ENCODE results near the gene SAMD14. TPM values are rescaled to one million over a fixed set of nuclear protein-coding genes. Genes with fewer than 3 reads are reported as not detected.

SAMD14 gene
- total and polyA plus RNA-seq, 7 donors, result 0.55 to 2.7 (median 1.0) TPM

GRCh38 chr17:50112694-50113093 lies 17.3 kb downstream of the SAMD14 start:
- Histone ChIP-seq H3K4me3 (no peak overlapping the region), H3K27ac (peak overlapping the region; percentile 98), H3K36me3 (ENCODE audit: insufficient read depth in 1 of 2, low read depth in 1 of 2) (peaks cover 0 to 26% of the 10 kb centered on the region in 2 donors), H3K27me3 (ENCODE audit: insufficient read depth in 3 of 3, low read length in 2 of 3) (no peaks in the 10 kb centered on the region), H3K9me3 (no peaks in the 10 kb centered on the region), H3K4me1 (peaks cover 39% of the 10 kb centered on the region)
- DNase-seq (peak in 1 of 2 donors; percentile 76), ATAC-seq (peak; percentile 31 to 56 (median 50))
- TF ChIP-seq CTCF (IDR thresholded peaks at IDR 0.05), result peak; percentile 21
- 19 to 38% (median 28%) methylated on average over 13 to 17 of the region's 17 CpGs for WGBS, 3 donors
- intact Hi-C loops (cut with DNase I), result loop anchor here in 1 of 2 donors (5.0 kb wide), 1 partner anchor 35 kb away; no protein-coding TSS in a partner anchor

GRCh38 chr17:50111673-50112655 lies 18.0 kb downstream of the SAMD14 start:
- H3K27me3 ChIP-seq (ENCODE audit: insufficient read depth in 3 of 3, low read length in 2 of 3), result no peaks in the 10 kb centered on the region
- ATAC-seq (peak; percentile 76 to 85 (median 82)), DNase-seq (peak; percentile 74 to 88)
- peaks cover 32% of the 10 kb centered on the region for H3K4me1 ChIP-seq
- no peak for TF ChIP-seq CTCF (IDR thresholded peaks at IDR 0.05)
- 21 to 38% (median 26%) methylated on average over 14 of the region's 14 CpGs for WGBS, 3 donors
- peak overlapping the region; percentile 98 for H3K27ac ChIP-seq
- peaks cover 0 to 33% of the 10 kb centered on the region in 2 donors for H3K36me3 ChIP-seq (ENCODE audit: insufficient read depth in 1 of 2, low read depth in 1 of 2)
- peak overlapping the region; percentile 21 for H3K4me3 ChIP-seq
- intact Hi-C loops (cut with DNase I), result loop anchor here in 1 of 2 donors (5.0 kb wide), 1 partner anchor 35 kb away; no protein-coding TSS in a partner anchor
- H3K9me3 ChIP-seq, result no peaks in the 10 kb centered on the region

GRCh38 chr17:50110591-50111349 lies 19.2 kb downstream of the SAMD14 start:
- ATAC-seq (peak; percentile 74 to 79 (median 78)), DNase-seq (peak; percentile 84 to 90)
- Histone ChIP-seq H3K27ac (peak overlapping the region; percentile 98), H3K9me3 (no peaks in the 10 kb centered on the region), H3K27me3 (ENCODE audit: insufficient read depth in 3 of 3, low read length in 2 of 3) (no peaks in the 10 kb centered on the region), H3K4me3 (peak overlapping the region; percentile 21), H3K4me1 (peaks cover 30% of the 10 kb centered on the region), H3K36me3 (ENCODE audit: insufficient read depth in 1 of 2, low read depth in 1 of 2) (peaks cover 0 to 45% of the 10 kb centered on the region in 2 donors)
- 40 to 63% (median 57%) methylated on average over 18 to 19 of the region's 19 CpGs for WGBS, 3 donors
- no peak for TF ChIP-seq CTCF (IDR thresholded peaks at IDR 0.05)
- intact Hi-C loops (cut with DNase I), result loop anchor here in 1 of 2 donors (5.0 kb wide), 1 partner anchor 37 kb away; no protein-coding TSS in a partner anchor

- Histone ChIP-seq H3K27ac (peak overlapping the region; percentile 98), H3K4me1 (peaks cover 30% of the 10 kb centered on the region), H3K36me3 (ENCODE audit: insufficient read depth in 1 of 2, low read depth in 1 of 2) (peaks cover 0 to 53% of the 10 kb centered on the region in 2 donors), H3K9me3 (no peaks in the 10 kb centered on the region), H3K4me3 (no peak overlapping the region), H3K27me3 (ENCODE audit: insufficient read depth in 3 of 3, low read length in 2 of 3) (no peaks in the 10 kb centered on the region)
- WGBS, 3 donors, result 80 to 87% (median 84%) methylated on average over 18 to 19 of the region's 19 CpGs
- intact Hi-C loops (cut with DNase I), result loop anchor here in 1 of 2 donors (5.0 kb wide), 1 partner anchor 38 kb away; no protein-coding TSS in a partner anchor
- TF ChIP-seq CTCF (IDR thresholded peaks at IDR 0.05), result no peak
- DNase-seq (peak in 1 of 2 donors; percentile 58), ATAC-seq (no peak)
Observed at GRCh38 chr17:50109785-50110184, 20.2 kb downstream of the SAMD14 start.

Data from psoas muscle (tissue), 8 donors.